HCT116 (cell line): Measurements from ENCODE around the gene ALG8. TPM values are rescaled to one million over a fixed set of nuclear protein-coding genes. Genes with fewer than 3 reads are reported as not detected.

ENCODE experiments used
- ATAC-seq: fragments of 200-7000 bp; cut with Tn5 transposase; 2 replicates; pipeline ENCODE4 v1.9.1; 2020; ENCODE audit warnings: mild to moderate bottlenecking, moderate library complexity
- BruUV-seq: library from RNA; stranded (reverse); fragments of 400-500 nt; replicated peaks from 2 replicates; lab custom pipeline; 2021; lab: Mats Ljungman, UMichigan
- CTCF ChIA-PET: fragments of 300-600 bp; sonication (Branson Sonifier 250); formaldehyde crosslinking; loops from one replicate; lab custom pipeline; 2021; ENCODE audit warnings: antibody characterized with exemption; lab: Charles Lee
- POLR2A ChIA-PET: fragments of 300-600, 350-600 bp; sonication (Branson Sonifier 250); formaldehyde crosslinking; loops from one replicate; lab custom pipeline; 2021; ENCODE audit warnings: antibody characterized with exemption; lab: Charles Lee
- RAD21 ChIA-PET, 2 experiments: fragments of 300-600 bp; sonication (Branson Sonifier 250); formaldehyde crosslinking; loops; one replicate each; lab custom pipeline; 2023; ENCODE audit warnings: low total read pairs in 2 of 2; ENCODE audit not compliant: uncharacterized antibody in 2 of 2, unreplicated experiment in 2 of 2, low non-redundant PET in 1 of 2; lab: Charles Lee
- DNase-seq: peaks from one replicate; pipeline ENCODE4 v3.0.0-alpha.2; 2010; ENCODE audit warnings: low read depth, low spot score
- H2AFZ ChIP-seq: fragments of 200-600 bp; shearing (Covaris generic), sonication (generic); 2 replicates; pipeline ENCODE4 v1.6.1; 2017; ENCODE audit warnings: low read depth, mixed run types, mixed read lengths, antibody characterized with exemption, low read length; ENCODE audit not compliant: poor library complexity, severe bottlenecking
- H3K27ac ChIP-seq: 2 replicates; pipeline ENCODE4 v1.5.1; 2012; ENCODE audit warnings: low read depth, low read length
- H3K27me3 ChIP-seq: fragments of 200-600 bp; sonication (generic); 2 replicates; pipeline ENCODE4 v1.6.1; 2016; ENCODE audit warnings: mixed run types, low read length, mixed read lengths; ENCODE audit not compliant: insufficient read depth
- H3K36me3 ChIP-seq, 2 experiments: fragments of 200-500 bp in 1 of 2; fragments of 200-600 bp in 1 of 2; sonication (Bioruptor generic) in 1 of 2; sonication (generic) in 1 of 2; 2 replicates each; pipeline versions ENCODE4 v1.5.1 to v1.6.1; 2014 to 2016; ENCODE audit warnings: low read length in 2 of 2, inconsistent platforms in 1 of 2, mixed read lengths in 1 of 2, mixed run types in 1 of 2; ENCODE audit not compliant: insufficient read depth in 2 of 2, control insufficient read depth in 1 of 2
- H3K4me1 ChIP-seq, 2 experiments: fragments of 200-600 bp in 1 of 2; sonication (generic) in 1 of 2; 2 replicates each; pipeline versions ENCODE4 v1.5.1 to v1.6.1; 2012 to 2017; ENCODE audit warnings: low read length in 2 of 2, inconsistent platforms in 1 of 2, mild to moderate bottlenecking in 1 of 2, mixed read lengths in 1 of 2, mixed run types in 1 of 2, moderate library complexity in 1 of 2; ENCODE audit not compliant: insufficient read depth in 2 of 2, control insufficient read depth in 1 of 2
- H3K4me2 ChIP-seq: fragments of 200-600 bp; sonication (generic); 2 replicates; pipeline ENCODE4 v1.6.1; 2017; ENCODE audit warnings: mixed run types, low read length, mixed read lengths
- H3K4me3 ChIP-seq, 2 experiments: fragments of 200-600 bp in 1 of 2; sonication (generic) in 1 of 2; replicated peaks in 1 of 2; 2 replicates each; pipeline ENCODE4 v1.5.1; 2011 to 2016; ENCODE audit warnings: low read length in 2 of 2, control low read depth in 1 of 2, low read depth in 1 of 2, mild to moderate bottlenecking in 1 of 2, mixed read lengths in 1 of 2, mixed run types in 1 of 2
- H3K79me2 ChIP-seq: fragments of 200-600 bp; sonication (generic); 2 replicates; pipeline ENCODE4 v1.6.1; 2017; ENCODE audit warnings: mild to moderate bottlenecking, mixed run types, low read length, moderate library complexity, mixed read lengths; ENCODE audit not compliant: insufficient read depth
- H3K9ac ChIP-seq: fragments of 200-600 bp; sonication (generic); 2 replicates; pipeline ENCODE4 v1.6.1; 2016; ENCODE audit warnings: low read length, mixed read lengths
- H3K9me2 ChIP-seq: fragments of 200-600 bp; sonication (generic), shearing (Covaris generic); 2 replicates; pipeline ENCODE4 v1.6.1; 2017; ENCODE audit warnings: mixed run types, mild to moderate bottlenecking, moderate library complexity; ENCODE audit not compliant: insufficient read depth
- H3K9me3 ChIP-seq, 2 experiments: fragments of 200-500 bp in 1 of 2; fragments of 200-600 bp in 1 of 2; sonication (Bioruptor generic) in 1 of 2; sonication (generic) in 1 of 2; 2 replicates each; pipeline ENCODE4 v1.6.1; 2014 to 2017; ENCODE audit warnings: low read length in 2 of 2, mixed read lengths in 2 of 2, inconsistent platforms in 1 of 2, low read depth in 1 of 2, mild to moderate bottlenecking in 1 of 2, mixed run types in 1 of 2, moderate library complexity in 1 of 2; ENCODE audit not compliant: control insufficient read depth in 1 of 2, insufficient read depth in 1 of 2
- H4K20me1 ChIP-seq: fragments of 200-600 bp; sonication (generic), shearing (Covaris generic); 2 replicates; pipeline ENCODE4 v1.6.1; 2017; ENCODE audit warnings: mixed run types, mild to moderate bottlenecking, moderate library complexity; ENCODE audit not compliant: insufficient read depth
- EGR1 ChIP-seq: IDR thresholded peaks from 2 replicates; pipeline ENCODE4 v1.6.1; 2012; ENCODE audit warnings: low read depth
- EZH2 ChIP-seq: fragments of 200-600 bp; sonication (generic); IDR thresholded peaks from 2 replicates; pipeline ENCODE4 v1.6.1; 2017; ENCODE audit warnings: antibody characterized with exemption, mixed run types
- FOSL1 ChIP-seq: IDR thresholded peaks from 2 replicates; pipeline ENCODE4 v1.6.1; 2012; ENCODE audit warnings: low read depth
- RAD21 ChIP-seq: IDR thresholded peaks from 2 replicates; pipeline ENCODE4 v1.6.1; 2012; ENCODE audit warnings: low read depth, mild to moderate bottlenecking
- SP1 ChIP-seq: IDR thresholded peaks from 2 replicates; pipeline ENCODE4 v1.6.1; 2012; ENCODE audit warnings: low read depth
- SRF ChIP-seq: IDR thresholded peaks from 2 replicates; pipeline ENCODE4 v1.6.1; 2012; ENCODE audit warnings: low read depth
- TCF7L2 ChIP-seq: IDR thresholded peaks from 2 replicates; pipeline ENCODE4 v1.7.0; 2011; ENCODE audit warnings: borderline replicate concordance, inconsistent platforms; ENCODE audit not compliant: insufficient read depth, insufficient read length; ENCODE audit errors: extremely low read depth
- ZNF274 ChIP-seq: fragments of 200-500 bp; sonication (Bioruptor generic); IDR thresholded peaks from 2 replicates; pipeline ENCODE4 v1.6.1; 2014; ENCODE audit warnings: mild to moderate bottlenecking, low read depth, low read length, inconsistent platforms
- intact Hi-C: fragments of 100-400 bp; cut with micrococcal nuclease; formaldehyde crosslinking; loops from 2 replicates; pipeline ENCODE4 v1.10.0; 2022
- total RNA-seq: library from RNA; stranded (reverse); gene quantifications from one replicate; pipeline ENCODE4 v1.2.1, GENCODE V29; 2021; ENCODE audit not compliant: unreplicated experiment

Gene ALG8
- total RNA-seq, 1 experiment from 2014 or later, result 50.1 TPM

DNA sequence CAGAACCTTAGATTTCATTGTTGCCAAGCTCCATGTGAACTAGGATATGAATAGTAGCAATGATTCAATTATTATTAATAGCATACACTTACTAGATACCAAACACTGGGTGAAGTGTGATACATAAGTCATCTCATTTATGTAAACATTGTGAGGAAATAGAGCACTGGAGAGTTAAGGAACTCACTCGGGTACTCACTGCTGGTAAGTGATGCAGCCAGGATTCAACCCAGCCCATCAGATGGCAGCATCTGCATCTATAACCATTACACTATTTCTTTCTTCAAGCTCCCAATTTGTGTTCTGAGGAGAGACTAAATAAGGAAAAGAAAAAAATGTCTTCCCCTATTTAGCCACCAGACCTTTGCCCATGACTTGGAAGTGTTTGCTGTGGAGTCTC, 10.2 kb upstream of the ALG8 start:
- Histone ChIP-seq H3K36me3 (no peaks in the 10 kb centered on the region), H3K9me2 (no peaks in the 10 kb centered on the region), H4K20me1 (no peaks in the 10 kb centered on the region), H3K4me2 (no peak overlapping the region), H3K27me3 (no peaks in the 10 kb centered on the region), H3K4me3 (no peak overlapping the region), H2AFZ (no peak overlapping the region), H3K9ac (no peak overlapping the region), H3K9me3 (no peaks in the 10 kb centered on the region)
- no TSS peak for BruUV-seq
- no peak for ATAC-seq
- RAD21 ChIA-PET, result no interaction called here
- POLR2A ChIA-PET, result no interaction called here
- intact Hi-C loops, result no loop called here
- TF ChIP-seq RAD21, result peak; percentile 27; the same call in 1 of the 2 replicates
- no peak for TF ChIP-seq SRF
- TF ChIP-seq, all 23 proteins: peak for 1
- Histone ChIP-seq H3K27ac (no peak overlapping the region), H3K79me2 (no peaks in the 10 kb centered on the region), H3K4me1 (no peaks in the 10 kb centered on the region)
- CTCF ChIA-PET, result no interaction called here
- DNase-seq, result no peak

DNA sequence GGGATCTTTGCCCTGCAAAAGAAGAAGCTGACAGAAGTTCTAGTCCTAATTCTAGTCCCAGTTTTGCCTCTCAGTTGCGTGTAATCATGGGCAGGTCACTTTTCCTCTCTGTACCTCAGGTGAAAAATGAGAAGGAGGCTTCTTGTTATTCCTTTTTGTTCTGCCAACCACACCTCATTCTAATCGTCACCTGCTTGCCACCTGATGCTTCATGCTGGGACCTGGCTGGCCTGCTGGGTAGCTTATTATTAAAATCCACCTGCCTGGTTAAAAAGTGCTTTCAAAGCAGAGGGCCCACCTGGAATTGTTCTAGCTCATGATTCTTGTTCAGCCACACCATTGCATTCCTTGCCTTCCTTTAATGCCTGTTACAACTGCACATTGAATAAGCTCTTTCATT, 8.4 kb upstream of the ALG8 start:
- RAD21 ChIA-PET, result no interaction called here
- CTCF ChIA-PET, result interaction anchor here (1.7 kb wide), 1 partner anchor 9 kb away, joined by 4 read pairs; the partner anchor contains the start of gene ALG8

More for the DNA sequence above, 8.4 kb upstream of the ALG8 start:
- no peaks in the 10 kb centered on the region for H3K4me1 ChIP-seq
- no peak overlapping the region for H3K9ac ChIP-seq
- no TSS peak for BruUV-seq
- no peak overlapping the region for H2AFZ ChIP-seq
- no peak overlapping the region for H3K27ac ChIP-seq
- no peaks in the 10 kb centered on the region for H3K27me3 ChIP-seq
- DNase-seq (no peak), ATAC-seq (no peak)
- no peak overlapping the region for H3K4me2 ChIP-seq
- no peak overlapping the region for H3K4me3 ChIP-seq
- H3K9me3 ChIP-seq, result no peaks in the 10 kb centered on the region
- POLR2A ChIA-PET, result no interaction called here
- intact Hi-C loops, result no loop called here
- H3K79me2 ChIP-seq, result no peaks in the 10 kb centered on the region
- no peaks in the 10 kb centered on the region for H4K20me1 ChIP-seq
- no peaks in the 10 kb centered on the region for H3K36me3 ChIP-seq
- H3K9me2 ChIP-seq, result no peaks in the 10 kb centered on the region
- no peak for TF ChIP-seq ZNF274
- no peak for TF ChIP-seq EGR1
- no peak for TF ChIP-seq EZH2
- no peak for TF ChIP-seq FOSL1
- TF ChIP-seq TCF7L2, result no peak
- no peak for TF ChIP-seq SP1
